NCI-H1048 (cell line): ENCODE measurements around the gene OR56A3.

Experiments used
- DNase-seq: peaks from one replicate; lab custom pipeline; 2025; lab: John Stamatoyannopoulos, UW

Gene OR56A3

GRCh38 chr11:5973530-5973929 lies 31.5 kb downstream of the OR56A3 start:
- no peak for DNase-seq

- DNase-seq, result no peak
Observed at GRCh38 chr11:5983443-5983842, 41.4 kb downstream of the OR56A3 start.

- no peak for DNase-seq
Observed at GRCh38 chr11:5986885-5987284, 44.8 kb downstream of the OR56A3 start, which contains the start of gene OR52L1. Gene OR52L1 (minus strand): TSS chr11:5986985. CDS start chr11:5986930, 55 bp downstream.

GRCh38 chr11:5989203-5989602 lies 47.2 kb downstream of the OR56A3 start:
- no peak for DNase-seq

GRCh38 chr11:5992150-5992549 lies 50.1 kb downstream of the OR56A3 start:
- DNase-seq, result no peak

GRCh38 chr11:5992604-5993251 lies 50.7 kb downstream of the OR56A3 start:
- DNase-seq, result no peak

GRCh38 chr11:5994791-5995190 lies 52.7 kb downstream of the OR56A3 start:
- no peak for DNase-seq
